ENCODE results near the gene ATG2B.
A peak's percentile ranks its signal among the peaks of the same experiment; 100 is the strongest.

The ATG2B gene

GRCh38 chr14:96268431-96269358 is 94.4 kb downstream of the ATG2B start:
- no peaks in the 10 kb centered on the region for H3K36me3 ChIP-seq (ENCODE audit: control insufficient read depth in 2 of 2, insufficient read depth in 1 of 2, low read length in 2 of 2)
- POLR2A ChIA-PET = no interaction called here
- H3K27ac ChIP-seq (ENCODE audit: extremely low read depth, low read depth, low read length) = no peak overlapping the region
- TF ChIP-seq YY1 (tag by site-specific recombination; IDR thresholded peaks at IDR 0.05) (no peak), ZFP69B (tag by site-specific recombination; IDR thresholded peaks at IDR 0.05) (no peak), ZFHX2 (tag by site-specific recombination; conservative IDR thresholded peaks at IDR 0.05) (0 out of 2 replicates have a peak, but pooled peaks have one; percentile 9)
- CTCF ChIA-PET = no interaction called here
- H3K4me1 ChIP-seq (ENCODE audit: control insufficient read depth, insufficient read depth, low read length) = no peaks in the 10 kb centered on the region
- H3K9me3 ChIP-seq (ENCODE audit: control insufficient read depth, insufficient read depth, low read depth, low read length) = no peaks in the 10 kb centered on the region
- H3K4me3 ChIP-seq (ENCODE audit: low read depth, low read length) = no peak overlapping the region

GRCh38 chr14:96267916-96268315 is 95.2 kb downstream of the ATG2B start:
- CTCF ChIA-PET = no interaction called here
- Histone ChIP-seq H3K9me3 (ENCODE audit: control insufficient read depth, insufficient read depth, low read depth, low read length) (no peaks in the 10 kb centered on the region), H3K27ac (ENCODE audit: extremely low read depth, low read depth, low read length) (no peak overlapping the region), H3K4me3 (ENCODE audit: low read depth, low read length) (no peak overlapping the region), H3K36me3 (ENCODE audit: control insufficient read depth in 2 of 2, insufficient read depth in 1 of 2, low read length in 2 of 2) (no peaks in the 10 kb centered on the region), H3K4me1 (ENCODE audit: control insufficient read depth, insufficient read depth, low read length) (no peaks in the 10 kb centered on the region)
- POLR2A ChIA-PET = no interaction called here
- TF ChIP-seq PATZ1 (tag by site-specific recombination; IDR thresholded peaks at IDR 0.05) = no peak
- TF ChIP-seq FEZF1 (tag by site-specific recombination; IDR thresholded peaks at IDR 0.05) = no peak
- TF ChIP-seq GLI4 (tag by site-specific recombination; IDR thresholded peaks at IDR 0.05) = no peak
- no peak for TF ChIP-seq ZSCAN4 (tag by site-specific recombination; IDR thresholded peaks at IDR 0.05)
- TF ChIP-seq ZNF175 (tag by site-specific recombination; IDR thresholded peaks at IDR 0.05) = no peak
- no peak for TF ChIP-seq ZBTB17 (tag by site-specific recombination; IDR thresholded peaks at IDR 0.05)
- no peak for TF ChIP-seq GLI2 (tag by site-specific recombination; IDR thresholded peaks at IDR 0.05; ENCODE audit: borderline replicate concordance, low read depth)
- no peak for TF ChIP-seq SP2 (tag by site-specific recombination; IDR thresholded peaks at IDR 0.05)
- TF ChIP-seq ZNF658 (tag by site-specific recombination; IDR thresholded peaks at IDR 0.05) = no peak
- TF ChIP-seq ZSCAN5A (tag by site-specific recombination; IDR thresholded peaks at IDR 0.05) = no peak
- TF ChIP-seq ZNF146 (tag by site-specific recombination; IDR thresholded peaks at IDR 0.05) = no peak
- TF ChIP-seq OSR2 (tag by site-specific recombination; IDR thresholded peaks at IDR 0.05) = no peak
- TF ChIP-seq YY1 (tag by site-specific recombination; IDR thresholded peaks at IDR 0.05) = no peak
- TF ChIP-seq KLF10 (tag by site-specific recombination; IDR thresholded peaks at IDR 0.05) = no peak
- TF ChIP-seq ZNF140 (tag by site-specific recombination; IDR thresholded peaks at IDR 0.05) = no peak
- no peak for TF ChIP-seq IKZF3 (tag by site-specific recombination; IDR thresholded peaks at IDR 0.05)
- TF ChIP-seq ZNF335 (tag by site-specific recombination; conservative IDR thresholded peaks at IDR 0.05) = no peak
- TF ChIP-seq ZNF416 (tag by site-specific recombination; IDR thresholded peaks at IDR 0.05) = no peak
- no peak for TF ChIP-seq ZNF449 (tag by site-specific recombination; IDR thresholded peaks at IDR 0.05)
- no peak for TF ChIP-seq ZNF354C (tag by site-specific recombination; IDR thresholded peaks at IDR 0.05; ENCODE audit: borderline replicate concordance, low read depth)

Data from HEK293 (cell line).